GM12801 (cell line): Measurements from ENCODE around the gene WNT9A.

Source experiments
- CTCF ChIP-seq: IDR thresholded peaks from one replicate; pipeline ENCODE4 v1.5.1; 2011; ENCODE audit warnings: control low read depth; ENCODE audit not compliant: insufficient read length; ENCODE audit errors: extremely low read depth

The WNT9A gene

GRCh38 chr1:227935826-227936225, 11.9 kb downstream of the WNT9A start:
- no peak for TF ChIP-seq CTCF

GRCh38 chr1:227934476-227935313, 13.0 kb downstream of the WNT9A start:
- TF ChIP-seq CTCF, result no peak

GRCh38 chr1:227929751-227930472, 17.8 kb downstream of the WNT9A start:
- no peak for TF ChIP-seq CTCF

DNA sequence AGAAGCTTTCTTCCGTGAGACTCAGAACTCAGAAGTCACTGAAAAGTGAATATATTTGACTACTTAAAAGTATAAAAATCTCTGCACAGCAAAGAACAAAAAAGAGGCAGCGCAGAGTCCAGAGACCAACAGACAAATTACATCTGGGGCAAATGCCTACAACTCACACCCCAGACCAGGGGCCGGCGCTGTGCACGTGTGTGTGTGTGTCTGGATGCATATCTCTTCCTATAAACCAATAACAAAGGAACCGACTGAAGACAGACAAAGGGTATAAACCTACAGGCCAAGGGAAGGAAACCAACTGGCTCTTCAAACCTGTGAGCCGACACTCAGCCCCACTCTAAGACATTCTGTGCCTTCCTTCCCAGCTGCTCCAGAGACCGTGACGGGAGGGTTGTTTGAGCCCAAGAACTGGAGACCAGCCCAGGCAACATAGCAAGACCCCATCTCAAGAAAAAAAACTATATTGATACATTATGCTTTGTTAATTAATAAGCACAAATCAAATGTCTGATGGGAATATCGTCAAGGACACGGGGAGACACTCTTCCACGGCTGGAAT, 18.8 kb downstream of the WNT9A start:
- TF ChIP-seq CTCF, result no peak

DNA sequence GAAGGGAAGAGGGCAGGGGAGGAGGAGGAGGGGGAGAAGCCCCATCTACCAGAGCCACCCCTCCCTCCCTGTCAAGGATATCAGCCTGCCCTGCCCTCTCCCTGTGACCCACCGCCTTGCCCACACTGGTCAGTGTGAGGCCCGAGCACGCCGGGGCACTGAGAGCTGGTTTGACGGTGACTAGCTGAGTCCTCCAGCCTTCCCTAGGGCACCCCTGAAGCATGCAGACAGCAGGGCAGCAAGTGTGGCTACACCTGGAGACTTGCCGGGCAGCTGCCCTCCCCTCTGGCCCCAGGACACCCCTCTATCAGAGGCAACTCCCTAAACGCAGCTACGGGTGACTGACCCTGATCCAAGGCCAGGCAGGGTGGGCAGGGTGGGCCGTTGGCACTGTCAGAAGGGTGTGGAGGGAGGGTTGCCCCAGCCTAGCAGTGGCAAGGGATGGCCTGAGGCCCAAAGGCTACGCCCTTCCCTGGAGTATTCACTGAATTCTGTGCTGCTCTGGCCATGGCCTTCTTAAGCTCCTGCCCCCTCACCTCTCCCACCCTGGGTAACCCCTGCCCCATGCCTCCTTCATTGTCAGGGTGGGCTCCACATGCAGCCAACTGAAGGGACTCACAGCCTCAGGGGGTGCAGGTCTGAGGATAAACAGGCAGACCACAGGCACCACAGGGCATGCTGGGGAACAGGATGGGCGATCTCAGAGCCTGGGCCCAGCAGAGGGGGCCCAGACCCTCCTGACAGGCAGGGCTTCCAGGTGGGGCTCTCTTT, 19.6 kb downstream of the WNT9A start:
- no peak for TF ChIP-seq CTCF

DNA sequence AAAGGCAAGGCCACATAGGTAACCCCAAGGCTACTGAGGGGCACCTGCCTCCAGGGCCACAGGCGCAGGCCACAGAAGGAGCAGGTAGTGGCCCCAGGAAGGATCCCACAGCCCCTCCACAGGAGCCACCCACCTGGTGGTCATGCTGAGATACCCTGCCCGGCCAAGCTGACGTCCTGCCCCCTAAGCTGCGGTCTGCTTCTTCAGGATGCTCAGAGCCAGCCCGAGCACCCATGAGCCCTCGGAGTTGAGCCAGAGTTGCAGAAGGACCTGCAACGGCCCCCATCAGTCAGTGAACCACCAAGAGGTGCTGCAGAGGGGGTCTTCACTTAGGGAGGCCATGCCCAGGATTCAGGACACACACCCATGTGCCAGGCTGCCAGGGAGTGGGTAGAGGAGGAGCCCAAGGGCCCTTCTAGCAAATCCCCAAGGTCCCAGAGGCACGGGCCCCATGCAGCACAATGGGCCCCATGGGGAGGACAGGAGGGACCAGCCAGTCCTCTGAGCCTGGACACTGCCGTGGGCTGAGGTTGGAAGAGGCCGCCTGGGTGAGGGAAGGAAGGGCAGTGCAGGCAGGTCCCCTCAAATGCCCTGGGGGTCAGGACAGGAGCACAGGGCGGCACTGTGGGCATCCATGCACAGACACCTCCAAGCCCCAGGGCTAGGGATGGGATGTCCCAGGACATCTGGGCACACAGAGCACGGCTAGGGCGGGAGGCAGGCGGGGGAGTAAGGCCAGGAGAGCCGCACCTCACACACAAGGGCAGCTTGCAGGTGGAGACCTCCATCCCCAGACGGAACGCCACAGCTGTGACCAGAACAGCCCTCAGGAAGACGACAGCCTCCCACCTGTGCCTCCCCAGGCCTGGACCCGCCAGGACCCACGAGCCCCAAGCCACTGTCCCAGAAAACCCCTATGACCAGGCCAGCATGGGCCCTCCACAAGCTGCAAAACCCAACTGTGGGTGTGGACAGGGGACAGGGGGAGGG, 20.5 kb downstream of the WNT9A start:
- TF ChIP-seq CTCF, result no peak
